A549 (cell line): ENCODE results near the gene ADM2.

Experiments used
- BCL3 ChIP-seq: fragments of >200 bp; sonication (Bioruptor Twin); formaldehyde crosslinking; IDR thresholded peaks from 3 replicates; pipeline ENCODE4 v1.6.1; 2016
- CBX8 ChIP-seq: fragments of 200-600 bp; sonication (generic); IDR thresholded peaks from 2 replicates; pipeline ENCODE4 v1.6.1; 2016
- REST ChIP-seq: fragments of 200-600 bp; sonication (generic); IDR thresholded peaks from 2 replicates; pipeline ENCODE4 v1.6.1; 2016; ENCODE audit warnings: antibody characterized with exemption, mild to moderate bottlenecking, moderate library complexity
- SMC3 ChIP-seq: fragments of >200 bp; sonication (Bioruptor Twin); formaldehyde crosslinking; IDR thresholded peaks from 3 replicates; pipeline ENCODE4 v1.6.1; 2018; ENCODE audit warnings: inconsistent platforms

- no peak for TF ChIP-seq REST
- TF ChIP-seq SMC3 = no peak
- no peak for TF ChIP-seq CBX8
- no peak for TF ChIP-seq BCL3
Measured at GRCh38 chr22:50471197-50471847, 10.0 kb upstream of the ADM2 start.
